Measurements from ENCODE around the gene SLC9A3.

SLC9A3 gene

DNA sequence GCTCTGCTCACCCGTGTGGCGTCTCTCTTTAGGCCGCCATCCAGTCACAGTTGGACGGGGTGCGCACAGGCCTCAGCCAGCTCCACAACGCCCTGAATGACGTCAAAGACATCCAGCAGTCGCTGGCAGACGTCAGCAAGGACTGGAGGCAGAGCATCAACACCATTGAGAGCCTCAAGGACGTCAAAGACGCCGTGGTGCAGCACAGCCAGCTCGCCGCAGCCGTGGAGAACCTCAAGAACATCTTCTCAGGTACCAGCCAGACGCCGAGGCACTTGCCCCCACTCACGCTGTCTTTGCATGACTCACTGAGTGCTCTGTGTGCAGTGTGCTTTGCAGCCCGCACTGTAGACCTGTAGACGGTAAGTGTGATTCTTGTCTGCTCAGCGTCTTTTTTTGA, 76.7 kb downstream of the SLC9A3 start:
- H3K4me3 ChIP-seq (ENCODE audit: low read depth, low read length): no peak overlapping the region
- TF ChIP-seq, protein P1, sequence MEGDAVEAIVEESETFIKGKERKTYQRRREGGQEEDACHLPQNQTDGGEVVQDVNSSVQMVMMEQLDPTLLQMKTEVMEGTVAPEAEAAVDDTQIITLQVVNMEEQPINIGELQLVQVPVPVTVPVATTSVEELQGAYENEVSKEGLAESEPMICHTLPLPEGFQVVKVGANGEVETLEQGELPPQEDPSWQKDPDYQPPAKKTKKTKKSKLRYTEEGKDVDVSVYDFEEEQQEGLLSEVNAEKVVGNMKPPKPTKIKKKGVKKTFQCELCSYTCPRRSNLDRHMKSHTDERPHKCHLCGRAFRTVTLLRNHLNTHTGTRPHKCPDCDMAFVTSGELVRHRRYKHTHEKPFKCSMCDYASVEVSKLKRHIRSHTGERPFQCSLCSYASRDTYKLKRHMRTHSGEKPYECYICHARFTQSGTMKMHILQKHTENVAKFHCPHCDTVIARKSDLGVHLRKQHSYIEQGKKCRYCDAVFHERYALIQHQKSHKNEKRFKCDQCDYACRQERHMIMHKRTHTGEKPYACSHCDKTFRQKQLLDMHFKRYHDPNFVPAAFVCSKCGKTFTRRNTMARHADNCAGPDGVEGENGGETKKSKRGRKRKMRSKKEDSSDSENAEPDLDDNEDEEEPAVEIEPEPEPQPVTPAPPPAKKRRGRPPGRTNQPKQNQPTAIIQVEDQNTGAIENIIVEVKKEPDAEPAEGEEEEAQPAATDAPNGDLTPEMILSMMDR (IDR thresholded peaks at IDR 0.05; ENCODE audit: insufficient read depth, low read length, missing control alignments): no peak
- ChIA-PET POLR2A (no interaction called here), CTCF (interaction anchor here (0.9 to 5.3 kb wide), 21 partner anchors 10 to 458 kb away, joined by 3 to 45 read pairs (median 5); partner anchors contain the start of gene AHRR)
- DNase-seq (ENCODE audit: low read depth, low spot score): no peak

DNA sequence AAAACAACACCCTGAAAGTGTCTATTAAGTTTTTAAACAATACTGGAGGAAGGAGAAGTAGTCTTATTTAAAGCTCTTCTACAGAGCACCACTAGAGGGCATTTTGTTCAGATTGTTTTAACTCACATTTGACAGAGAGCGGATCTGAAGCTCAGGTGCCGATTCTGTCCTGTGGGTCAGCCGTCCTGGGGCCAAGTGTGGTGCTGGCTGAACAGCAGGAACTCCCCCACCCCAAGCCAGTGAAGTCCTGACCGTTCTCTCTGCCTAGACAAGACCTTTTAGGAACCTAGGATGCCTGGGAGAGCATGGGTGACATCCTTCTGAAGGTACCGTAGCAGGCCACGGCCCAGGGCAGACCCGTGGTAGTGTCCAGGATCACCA, 77.4 kb downstream of the SLC9A3 start:
- CTCF ChIA-PET: interaction anchor here (0.8 to 5.3 kb wide), 30 partner anchors 9 to 1199 kb away, joined by 3 to 45 read pairs (median 4); partner anchors contain the start of gene AHRR
- POLR2A ChIA-PET: no interaction called here
- no peak for DNase-seq (ENCODE audit: low read depth, low spot score)

DNA sequence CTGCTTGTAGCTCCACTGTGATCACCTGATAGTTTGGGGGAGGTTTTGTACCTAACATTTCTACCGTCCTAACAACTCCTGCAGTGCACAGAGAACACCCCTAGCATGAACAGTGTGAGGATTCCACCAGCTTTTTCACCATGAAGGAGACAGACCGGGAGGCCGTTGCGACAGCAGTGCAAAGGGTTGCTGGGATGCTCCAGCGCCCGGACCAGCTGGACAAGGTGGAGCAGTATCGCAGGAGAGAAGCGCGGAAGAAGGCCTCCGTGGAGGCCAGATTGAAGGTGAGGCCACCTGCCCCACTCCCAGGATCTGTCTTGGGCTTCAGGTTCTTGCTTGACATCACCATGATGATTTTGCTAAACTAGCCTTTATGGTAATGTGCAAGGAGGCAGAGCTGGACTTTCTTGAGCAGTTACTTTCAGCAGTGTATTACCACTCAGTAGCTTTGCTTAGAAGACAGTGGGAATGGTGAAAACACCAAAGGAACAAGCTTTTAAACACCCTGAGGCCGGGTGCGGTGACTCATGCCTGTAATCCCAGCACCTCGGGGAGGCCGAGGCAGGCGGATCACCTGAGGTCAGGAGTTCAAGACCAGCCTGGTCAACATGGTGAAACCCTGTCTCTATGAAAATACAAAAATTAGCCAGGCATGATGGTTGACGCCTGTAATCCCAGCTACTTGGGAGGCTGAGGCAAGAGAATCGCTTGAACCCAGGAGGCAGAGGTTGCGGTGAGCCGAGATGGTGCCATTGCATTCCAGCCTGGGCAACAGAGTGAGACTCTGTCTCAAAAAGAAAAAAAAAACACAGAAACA, 78.0 kb downstream of the SLC9A3 start:
- ChIA-PET CTCF (interaction anchor here (0.8 to 5.3 kb wide), 30 partner anchors 9 to 1199 kb away, joined by 3 to 45 read pairs (median 4); partner anchors contain the start of gene AHRR), POLR2A (no interaction called here)
- no peak overlapping the region for H3K4me3 ChIP-seq (ENCODE audit: low read depth, low read length)
- TF ChIP-seq, protein P1 (IDR thresholded peaks at IDR 0.05; ENCODE audit: insufficient read depth, low read length, missing control alignments): no peak
- no peak for DNase-seq (ENCODE audit: low read depth, low spot score)

More for the DNA sequence above, 77.4 kb downstream of the SLC9A3 start:
- TF ChIP-seq, protein P1 (IDR thresholded peaks at IDR 0.05; ENCODE audit: insufficient read depth, low read length, missing control alignments): peak; percentile 46
- H3K4me3 ChIP-seq (ENCODE audit: low read depth, low read length): no peak overlapping the region

DNA sequence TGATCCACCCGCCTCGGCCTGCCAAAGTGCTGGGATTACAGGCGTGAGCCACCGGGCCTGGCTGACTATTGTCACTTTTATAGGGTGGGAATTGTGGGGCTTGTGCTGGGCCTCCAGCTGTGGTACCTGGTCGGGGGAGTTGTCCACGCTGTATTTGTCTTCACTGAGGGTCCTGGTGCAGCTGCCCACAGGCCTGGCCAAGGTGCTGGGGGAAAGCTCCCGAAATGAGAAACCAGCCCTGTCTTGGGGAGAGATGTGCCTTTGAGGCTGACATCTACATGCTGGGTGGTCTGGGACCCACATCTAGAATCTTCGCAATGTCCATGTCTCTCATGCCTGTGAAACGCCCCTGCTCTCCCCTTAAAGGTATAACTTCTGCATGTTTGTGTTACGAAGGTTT, 78.7 kb downstream of the SLC9A3 start:
- DNase-seq (ENCODE audit: low read depth, low spot score): no peak
- POLR2A ChIA-PET: no interaction called here
- CTCF ChIA-PET: interaction anchor here (1.0 to 5.3 kb wide), 17 partner anchors 8 to 460 kb away, joined by 3 to 45 read pairs (median 9); partner anchors contain the start of gene AHRR
- TF ChIP-seq, protein P1 (IDR thresholded peaks at IDR 0.05; ENCODE audit: insufficient read depth, low read length, missing control alignments): no peak
- no peak overlapping the region for H3K4me3 ChIP-seq (ENCODE audit: low read depth, low read length)

DNA sequence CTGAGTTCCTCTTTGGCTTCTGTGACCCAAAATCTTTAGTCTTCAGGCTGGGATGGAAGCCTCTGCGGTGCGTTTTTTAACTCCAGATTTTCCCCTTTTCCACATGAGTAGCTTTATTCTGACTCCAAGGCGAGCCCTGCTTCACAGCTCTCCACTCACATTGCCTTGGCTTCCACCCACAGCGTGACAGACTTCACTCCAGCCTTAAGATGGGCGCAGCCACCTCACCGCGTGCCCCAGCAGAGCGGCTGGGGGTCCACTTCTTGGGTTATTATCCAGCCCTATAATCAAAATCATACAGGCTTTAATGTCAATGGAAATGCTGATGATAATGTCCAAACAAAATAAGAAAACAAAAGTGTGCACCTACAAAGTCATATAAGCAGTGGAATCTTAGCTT, 80.0 kb downstream of the SLC9A3 start:
- ChIA-PET CTCF (interaction anchor here (0.6 to 5.3 kb wide), 7 partner anchors 10 to 257 kb away, joined by 3 to 45 read pairs (median 3); partner anchors contain the start of gene AHRR), POLR2A (no interaction called here)
- H3K4me3 ChIP-seq (ENCODE audit: low read depth, low read length): peak overlapping the region; percentile 99
- no peak for DNase-seq (ENCODE audit: low read depth, low spot score)
- TF ChIP-seq, protein P1 (IDR thresholded peaks at IDR 0.05; ENCODE audit: insufficient read depth, low read length, missing control alignments): no peak
